Right renal cortex interstitium (tissue), 3 donors: ENCODE results near the gene XPO1. TPM values are rescaled to one million over a fixed set of nuclear protein-coding genes. Genes with fewer than 3 reads are reported as not detected.

Source experiments
- DNase-seq, 3 donors: peaks; one replicate each; pipeline ENCODE4 v3.0.0-alpha.2; 2013; ENCODE audit warnings: low read depth in 3 of 3, low spot score in 2 of 3
- polyA plus RNA-seq, 3 donors: library from polyadenylated mRNA; unstranded; fragments of 120-200 nt; gene quantifications; one replicate each; pipeline ENCODE4 v1.2.1, GENCODE V29; 2013; ENCODE audit not compliant: insufficient read length in 3 of 3

The XPO1 gene
- polyA plus RNA-seq, 3 donors, result 212 to 236 (median 234) TPM

- no peak for DNase-seq
These were observed 101.0 kb downstream of the XPO1 start for GRCh38 chr2:61437170-61437569.

- DNase-seq, result no peak
These were observed 102.1 kb downstream of the XPO1 start for GRCh38 chr2:61436092-61436491.

- no peak for DNase-seq
These were observed 102.9 kb downstream of the XPO1 start for GRCh38 chr2:61435291-61435690.

- DNase-seq, result no peak
These were observed 103.8 kb downstream of the XPO1 start for GRCh38 chr2:61434314-61434713.

- DNase-seq, result no peak
These were observed 104.5 kb downstream of the XPO1 start for GRCh38 chr2:61433606-61434005.

- DNase-seq, result no peak
These were observed 105.2 kb downstream of the XPO1 start for GRCh38 chr2:61432990-61433389.

GRCh38 chr2:61431345-61431744 lies 106.8 kb downstream of the XPO1 start:
- no peak for DNase-seq

Other genes starting within 250 kb of the XPO1 start
- gene USP34, start 67.3 kb downstream of the XPO1 start, polyA plus RNA-seq, result 100 to 1,000 TPM; 114 to 129 (median 125) TPM